Activated CD4-positive, alpha-beta T cell treated with anti-CD3 and anti-CD28 coated beads, Interleukin-2, amount 50 U/mL, for 48 hours (primary cell): ENCODE measurements around the gene RPL27.
"Not testable (repeated sequence)": the region's sequence is repeated elsewhere in the genome, so short reads cannot be mapped to it uniquely, and the experiment has no call there.

Source experiments
- DNase-seq, 2 experiments: peaks; one replicate each; pipeline ENCODE4 v3.0.0-alpha.2; 2020

Gene RPL27

GRCh38 chr17:42997984-42998938, at the start of gene RPL27:
Gene RPL27, plus strand, starts transcription at chr17:42998419. Its CDS starts 332 bp downstream, at chr17:42998751.
- DNase-seq, result peak; percentile 96 to 97

- no peak for DNase-seq
These were observed 48.0 kb upstream of the RPL27 start for GRCh38 chr17:42950044-42950783.

DNA sequence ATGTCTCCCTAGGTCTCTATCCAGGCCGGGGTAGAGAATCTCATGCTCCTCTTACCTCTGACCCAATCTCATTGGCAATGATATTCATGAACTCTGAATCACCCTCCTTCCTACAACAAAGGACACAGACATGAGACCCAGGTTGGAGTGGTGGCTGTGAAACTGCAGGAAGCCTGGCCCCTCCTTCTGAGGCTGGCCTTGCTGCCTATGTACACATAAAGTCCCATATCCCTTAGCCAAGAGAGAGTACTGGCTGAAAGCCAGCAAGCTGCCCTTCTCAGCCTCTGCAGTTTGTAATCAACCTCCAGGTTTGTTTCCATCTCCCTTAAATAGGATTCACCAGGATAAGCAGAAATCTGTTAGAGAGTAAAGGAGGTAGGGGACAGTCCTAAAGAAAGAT, 44.5 kb upstream of the RPL27 start:
- no peak for DNase-seq

DNA sequence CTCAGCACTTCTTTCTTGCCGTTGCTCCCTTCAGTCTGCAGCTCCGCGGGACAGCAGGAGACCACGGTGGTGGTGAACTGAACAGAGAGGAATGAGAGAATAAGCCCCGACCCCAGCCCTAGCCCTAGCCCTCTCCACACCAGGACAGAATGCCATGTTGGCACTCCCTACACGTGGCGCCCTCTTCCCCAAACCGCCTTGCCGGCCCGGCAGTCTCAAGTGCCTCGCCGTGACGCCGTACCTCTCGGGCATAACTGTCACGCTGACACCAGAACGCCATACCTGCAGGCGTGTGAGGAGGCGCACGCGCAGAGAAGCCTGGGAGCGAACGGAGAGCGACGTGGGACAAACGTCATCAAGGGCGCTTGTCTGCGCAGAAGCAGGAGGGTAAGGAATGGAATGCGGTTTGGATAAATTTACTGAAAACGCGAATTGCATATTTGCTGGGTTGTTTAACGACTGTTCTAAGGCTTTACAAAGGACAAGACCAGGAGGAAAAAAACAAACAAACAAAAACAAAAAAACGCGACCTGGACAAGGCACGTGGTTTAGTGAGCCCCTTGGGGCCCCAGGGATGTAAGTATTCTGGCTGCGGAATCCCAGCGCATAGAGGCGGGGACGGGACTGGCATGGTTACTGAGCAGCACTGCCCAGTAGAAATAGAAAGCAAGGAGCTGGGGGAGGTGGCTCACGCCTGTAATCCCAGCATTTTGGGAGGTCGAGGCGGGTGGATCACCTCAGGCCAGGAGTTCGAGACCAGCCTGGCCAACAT, 33.9 kb upstream of the RPL27 start, which contains the start of gene AARSD1:
Gene AARSD1 (minus strand): TSS at position 294 of the 772 bp plus-strand sequence. CDS start 14 bp downstream, at position 280.
- DNase-seq, result peak; percentile 89 to 92

DNA sequence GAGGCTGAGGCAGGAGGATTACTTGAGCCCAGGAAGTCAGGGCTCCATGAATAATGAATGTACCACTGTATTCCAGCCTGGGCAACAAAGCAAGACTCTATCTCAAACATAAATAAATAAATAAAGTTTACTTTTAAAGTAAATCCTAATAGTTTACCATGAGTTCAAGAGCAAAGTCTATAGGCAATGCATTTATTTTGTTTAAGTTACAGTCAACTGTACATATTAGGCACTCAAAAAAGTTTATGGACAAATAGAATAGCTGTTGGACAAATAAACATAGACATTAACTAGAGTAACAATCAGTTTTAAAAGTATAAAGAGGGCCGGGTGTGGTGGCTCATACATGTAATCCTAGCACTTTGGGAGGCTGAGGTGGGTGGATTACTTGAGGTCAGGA, 30.3 kb upstream of the RPL27 start:
- DNase-seq, result no peak

DNA sequence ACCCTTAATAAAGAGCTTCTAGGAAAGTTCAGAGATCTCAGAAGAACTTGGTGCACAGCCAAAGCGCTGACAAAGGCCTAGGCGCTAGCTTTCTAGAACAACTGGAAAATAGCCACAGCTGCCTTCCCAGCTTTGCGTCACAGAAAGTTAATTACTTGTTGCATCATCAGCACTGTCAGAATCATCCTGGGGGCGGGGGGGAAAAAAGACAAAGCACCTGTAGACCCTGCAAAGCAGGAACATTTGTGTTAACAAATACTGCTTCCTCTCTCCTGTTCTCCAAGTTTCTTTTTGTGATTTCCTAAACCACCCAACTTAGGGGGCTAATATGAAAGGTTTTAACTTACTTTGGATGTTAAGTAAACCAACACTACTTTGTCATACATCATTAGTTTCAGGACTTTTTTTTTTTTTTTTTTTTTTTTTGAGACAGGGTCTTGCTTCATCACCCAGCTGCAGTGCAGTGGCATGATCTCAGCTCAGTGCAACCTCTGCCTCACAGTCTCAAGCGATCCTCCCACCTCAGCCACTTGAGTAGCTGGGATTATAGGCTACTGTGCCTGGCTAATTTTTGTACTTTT, 29.1 kb upstream of the RPL27 start:
- no peak for DNase-seq

DNA sequence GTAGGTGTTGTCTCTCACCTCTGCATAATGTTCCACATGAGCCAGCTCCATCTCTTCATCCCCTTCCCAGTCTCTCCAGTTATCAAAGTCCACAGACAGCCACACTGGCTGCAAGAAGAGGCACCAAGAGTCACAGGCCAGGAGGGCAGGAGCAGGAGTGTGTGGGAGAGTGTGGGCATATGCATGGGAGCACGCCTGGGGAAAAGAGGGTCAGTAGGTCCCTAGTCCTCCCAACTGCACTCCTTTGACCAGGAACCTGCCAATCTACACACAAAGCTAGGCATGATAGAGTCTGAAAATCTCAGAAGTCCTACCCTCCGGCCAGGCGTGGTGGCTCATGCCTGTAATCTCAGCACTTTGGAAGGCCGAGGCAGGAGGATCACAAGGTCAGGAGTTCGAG, 26.6 kb upstream of the RPL27 start:
- DNase-seq, result no peak

GRCh38 chr17:42973323-42973722, 24.9 kb upstream of the RPL27 start:
- not testable (repeated sequence) for DNase-seq

DNA sequence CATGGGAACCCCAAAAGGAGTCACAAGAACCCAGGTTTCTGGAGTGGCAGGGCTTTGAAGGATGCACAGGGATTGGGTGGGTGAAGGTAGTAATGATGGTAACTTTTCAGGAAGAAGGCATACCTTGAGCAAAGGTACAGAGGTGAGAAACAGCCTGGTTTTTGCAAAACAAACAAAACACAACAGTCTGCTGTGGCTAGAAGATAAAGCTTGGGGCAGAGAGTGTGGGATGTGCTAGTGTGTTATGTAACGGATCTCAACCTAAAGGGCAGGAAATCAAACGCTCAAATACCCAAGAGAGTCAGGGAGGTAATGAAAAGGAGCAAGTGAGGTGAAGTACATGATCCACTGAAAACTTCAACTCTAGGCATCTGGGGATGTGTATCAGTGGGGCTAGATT, 23.0 kb upstream of the RPL27 start:
- no peak for DNase-seq

DNA sequence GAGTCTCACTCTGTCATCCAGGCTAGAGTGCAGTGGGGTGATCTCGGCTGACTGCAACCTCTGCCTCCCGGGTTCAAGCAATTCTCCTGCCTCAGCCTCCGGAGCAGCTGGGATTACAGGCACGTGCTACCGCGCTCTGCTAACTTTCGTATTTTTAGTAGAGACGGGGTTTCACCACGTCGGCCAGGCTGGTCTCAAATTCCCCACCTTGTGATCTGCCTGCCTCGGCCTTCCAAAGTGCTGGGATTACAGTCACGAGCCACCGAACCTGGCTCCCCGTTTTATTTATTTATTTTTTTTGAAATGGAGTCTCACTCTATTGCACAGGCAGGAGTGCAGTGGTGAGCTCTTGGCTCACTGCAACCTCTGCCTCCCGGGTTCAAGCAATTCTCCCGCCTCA, 22.5 kb upstream of the RPL27 start:
- DNase-seq, result not testable (repeated sequence)

GRCh38 chr17:42979511-42980273, 18.5 kb upstream of the RPL27 start, which contains the start of gene PTGES3L:
Gene PTGES3L, minus strand, starts transcription at chr17:42980080. Its CDS starts 27 bp downstream, at chr17:42980053.
- DNase-seq, result peak; percentile 34 to 47

GRCh38 chr17:42980274-42980765, 17.9 kb upstream of the RPL27 start, which contains the start of gene RUNDC1:
Gene RUNDC1, plus strand, starts transcription at chr17:42980565. Its CDS starts 12 bp downstream, at chr17:42980577.
- DNase-seq, result peak; percentile 93 to 94

DNA sequence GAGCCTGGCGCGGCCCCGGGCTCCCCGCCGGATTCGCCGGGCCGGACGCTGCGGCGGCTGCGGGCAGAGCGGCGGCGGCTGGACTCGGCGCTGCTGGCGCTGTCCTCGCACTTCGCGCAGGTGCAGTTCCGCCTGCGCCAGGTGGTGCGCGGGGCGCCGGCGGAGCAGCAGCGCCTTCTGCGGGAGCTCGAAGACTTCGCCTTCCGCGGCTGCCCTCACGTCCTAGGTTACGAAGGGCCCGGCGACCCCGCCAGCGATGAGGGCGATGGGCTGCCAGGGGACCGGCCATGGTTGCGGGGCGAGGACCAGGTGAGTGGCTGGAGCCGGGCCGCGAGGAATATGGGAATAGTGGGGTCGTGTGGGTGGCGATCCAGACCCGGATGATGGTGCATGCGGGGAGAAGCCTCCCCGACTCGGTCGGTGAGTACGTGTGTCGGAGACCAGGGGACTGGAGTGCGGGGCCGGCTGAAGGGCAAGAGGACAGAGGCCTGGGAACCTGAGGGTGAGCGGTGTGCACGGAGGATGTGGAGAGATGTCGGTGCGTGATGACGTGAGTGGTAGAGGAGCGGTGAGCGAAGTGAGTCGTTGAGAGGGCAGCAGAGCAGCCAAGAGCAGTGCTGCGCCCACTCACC, 17.3 kb upstream of the RPL27 start:
- peak; percentile 74 to 80 for DNase-seq

DNA sequence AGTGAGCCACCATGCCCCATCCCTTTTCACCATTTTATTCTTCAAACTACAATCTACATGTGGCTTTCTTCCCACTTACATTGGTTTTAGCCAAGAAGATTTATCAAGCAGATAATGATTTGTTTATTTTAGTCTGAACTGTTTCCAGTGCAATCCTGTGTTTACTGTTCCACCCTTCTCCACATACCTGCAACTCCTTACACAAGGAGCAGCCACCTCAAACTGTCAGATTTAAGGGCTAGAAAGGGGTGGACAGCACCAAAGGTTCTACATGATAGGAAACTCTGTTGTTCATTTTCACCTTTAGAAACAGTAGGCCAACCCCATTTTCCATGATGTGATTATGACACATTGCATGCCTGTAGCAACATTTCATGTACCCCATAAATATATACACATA, 16.0 kb upstream of the RPL27 start:
- no peak for DNase-seq

GRCh38 chr17:42985225-42985624, 13.0 kb upstream of the RPL27 start:
- no peak for DNase-seq

GRCh38 chr17:42989141-42989540, 9.1 kb upstream of the RPL27 start:
- DNase-seq, result no peak

DNA sequence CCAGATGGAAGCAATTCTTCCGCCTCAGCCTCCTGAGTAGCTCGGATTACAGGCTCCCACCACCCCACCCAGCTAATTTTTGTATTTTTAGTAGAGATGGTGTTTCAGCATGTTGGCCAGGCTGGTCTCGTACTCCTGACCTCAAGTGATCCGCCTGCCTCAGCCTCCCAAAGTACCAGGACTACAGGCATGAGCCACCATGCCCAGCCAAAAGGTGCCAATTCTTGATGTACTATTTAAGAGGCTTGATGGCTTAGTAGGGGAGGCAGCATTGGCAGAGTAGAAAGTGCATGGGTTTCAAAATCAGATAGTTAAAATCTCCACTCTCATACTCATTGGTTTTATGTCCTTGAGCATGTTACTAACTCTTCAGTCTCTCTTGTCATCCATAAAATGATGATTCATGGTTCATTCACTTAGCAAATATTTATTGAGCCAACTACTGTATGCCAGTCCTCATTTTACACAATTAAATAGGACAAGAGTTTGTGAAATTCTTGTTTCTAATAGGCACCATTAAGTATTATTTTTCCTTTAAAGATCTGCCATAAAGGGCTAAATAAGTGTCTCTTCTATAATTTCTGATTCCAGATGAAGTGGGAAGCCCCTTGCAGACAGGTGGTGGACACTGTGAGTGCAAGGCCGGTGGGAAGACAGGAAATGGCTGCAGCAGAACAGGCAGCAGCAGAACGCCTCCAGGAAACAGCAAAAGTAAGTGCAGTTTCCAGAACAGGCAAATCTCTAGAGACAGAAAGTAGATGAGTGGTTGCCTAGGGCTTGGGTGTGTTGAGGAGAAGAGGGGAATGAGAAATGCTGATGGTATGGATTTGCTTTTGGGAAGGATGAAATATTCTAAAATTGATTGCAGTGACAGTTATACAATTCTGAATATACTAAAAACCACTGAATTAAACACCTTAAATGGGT, 8.2 kb upstream of the RPL27 start:
- DNase-seq, result no peak

DNA sequence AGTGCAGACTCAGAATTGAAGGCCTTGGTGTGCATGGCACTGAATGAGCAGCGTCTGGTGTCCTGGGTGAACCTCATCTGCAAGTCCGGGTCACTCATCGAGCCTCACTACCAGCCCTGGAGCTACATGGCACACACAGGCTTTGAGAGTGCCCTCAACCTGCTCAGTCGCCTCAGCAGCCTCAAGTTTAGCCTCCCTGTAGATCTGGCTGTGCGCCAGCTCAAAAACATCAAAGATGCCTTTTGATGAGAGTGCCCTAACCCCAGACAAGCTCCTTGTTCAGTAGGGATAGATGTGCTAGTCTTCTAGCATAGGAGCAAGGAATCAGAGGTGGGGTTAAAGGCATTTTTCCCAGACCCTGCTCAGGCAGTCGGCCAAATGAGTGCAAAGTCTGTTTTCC, 6.7 kb upstream of the RPL27 start:
- DNase-seq, result no peak

GRCh38 chr17:42992872-42993271, 5.3 kb upstream of the RPL27 start:
- no peak for DNase-seq

GRCh38 chr17:42993913-42994312, 4.3 kb upstream of the RPL27 start:
- not testable (repeated sequence) for DNase-seq
